ENCODE data around the gene TMEM165.
"Not testable (repeated sequence)": the region's sequence is repeated elsewhere in the genome, so short reads cannot be mapped to it uniquely, and the experiment has no call there.

DNA sequence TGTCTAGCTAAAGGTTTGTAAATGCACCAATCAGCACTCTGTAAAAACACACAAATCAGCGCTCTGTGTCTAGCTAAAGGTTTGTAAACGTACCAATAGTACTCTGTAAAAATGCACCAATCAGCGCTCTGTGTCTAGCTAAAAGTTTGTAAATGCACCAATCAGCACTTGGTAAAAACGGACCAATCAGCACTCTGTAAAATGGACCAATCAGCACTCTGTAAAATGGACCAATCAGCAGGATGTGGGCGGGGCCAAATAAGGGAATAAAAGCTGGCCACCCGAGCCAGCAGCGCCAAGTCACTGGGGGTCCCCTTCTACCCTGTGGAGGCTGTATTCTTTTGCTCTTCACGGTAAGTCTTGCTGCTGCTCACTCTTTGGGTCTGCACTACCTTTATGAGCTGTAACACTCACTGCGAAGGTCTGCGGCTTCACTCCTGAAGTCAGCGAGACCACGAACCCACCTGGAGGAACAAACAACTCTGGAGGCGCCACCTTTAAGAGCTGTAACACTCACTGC lies 42.5 kb upstream of the TMEM165 start:
- TF ChIP-seq EZH2 (IDR thresholded peaks at IDR 0.05; ENCODE audit: borderline replicate concordance, insufficient read depth, low read length, poor library complexity, severe bottlenecking); POLR2AphosphoS5 (IDR thresholded peaks at IDR 0.05); CTCF (IDR thresholded peaks at IDR 0.05; ENCODE audit: poor library complexity, severe bottlenecking); EP300 (conservative IDR thresholded peaks at IDR 0.05; ENCODE audit: poor library complexity, severe bottlenecking); TAF1 (IDR thresholded peaks at IDR 0.05; ENCODE audit: low read depth); SMC3 (conservative IDR thresholded peaks at IDR 0.05; ENCODE audit: poor library complexity); RAD21 (conservative IDR thresholded peaks at IDR 0.05): not testable (repeated sequence)
- TF ChIP-seq, protein P1, sequence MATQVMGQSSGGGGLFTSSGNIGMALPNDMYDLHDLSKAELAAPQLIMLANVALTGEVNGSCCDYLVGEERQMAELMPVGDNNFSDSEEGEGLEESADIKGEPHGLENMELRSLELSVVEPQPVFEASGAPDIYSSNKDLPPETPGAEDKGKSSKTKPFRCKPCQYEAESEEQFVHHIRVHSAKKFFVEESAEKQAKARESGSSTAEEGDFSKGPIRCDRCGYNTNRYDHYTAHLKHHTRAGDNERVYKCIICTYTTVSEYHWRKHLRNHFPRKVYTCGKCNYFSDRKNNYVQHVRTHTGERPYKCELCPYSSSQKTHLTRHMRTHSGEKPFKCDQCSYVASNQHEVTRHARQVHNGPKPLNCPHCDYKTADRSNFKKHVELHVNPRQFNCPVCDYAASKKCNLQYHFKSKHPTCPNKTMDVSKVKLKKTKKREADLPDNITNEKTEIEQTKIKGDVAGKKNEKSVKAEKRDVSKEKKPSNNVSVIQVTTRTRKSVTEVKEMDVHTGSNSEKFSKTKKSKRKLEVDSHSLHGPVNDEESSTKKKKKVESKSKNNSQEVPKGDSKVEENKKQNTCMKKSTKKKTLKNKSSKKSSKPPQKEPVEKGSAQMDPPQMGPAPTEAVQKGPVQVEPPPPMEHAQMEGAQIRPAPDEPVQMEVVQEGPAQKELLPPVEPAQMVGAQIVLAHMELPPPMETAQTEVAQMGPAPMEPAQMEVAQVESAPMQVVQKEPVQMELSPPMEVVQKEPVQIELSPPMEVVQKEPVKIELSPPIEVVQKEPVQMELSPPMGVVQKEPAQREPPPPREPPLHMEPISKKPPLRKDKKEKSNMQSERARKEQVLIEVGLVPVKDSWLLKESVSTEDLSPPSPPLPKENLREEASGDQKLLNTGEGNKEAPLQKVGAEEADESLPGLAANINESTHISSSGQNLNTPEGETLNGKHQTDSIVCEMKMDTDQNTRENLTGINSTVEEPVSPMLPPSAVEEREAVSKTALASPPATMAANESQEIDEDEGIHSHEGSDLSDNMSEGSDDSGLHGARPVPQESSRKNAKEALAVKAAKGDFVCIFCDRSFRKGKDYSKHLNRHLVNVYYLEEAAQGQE (IDR thresholded peaks at IDR 0.05; ENCODE audit: borderline replicate concordance), result not testable (repeated sequence)
